NCI-H2196 treated with DMSO at 0.1 percent for 48 hours (cell line): ENCODE data around the gene NOL11.
A peak's percentile ranks its signal among the peaks of the same experiment; 100 is the strongest.
"Not testable (repeated sequence)": the region's sequence is repeated elsewhere in the genome, so short reads cannot be mapped to it uniquely, and the experiment has no call there.

Experiments
- DNase-seq: peaks from one replicate; lab custom pipeline; 2025; ENCODE audit not compliant: unreplicated experiment; lab: John Stamatoyannopoulos, UW

Gene NOL11

DNA sequence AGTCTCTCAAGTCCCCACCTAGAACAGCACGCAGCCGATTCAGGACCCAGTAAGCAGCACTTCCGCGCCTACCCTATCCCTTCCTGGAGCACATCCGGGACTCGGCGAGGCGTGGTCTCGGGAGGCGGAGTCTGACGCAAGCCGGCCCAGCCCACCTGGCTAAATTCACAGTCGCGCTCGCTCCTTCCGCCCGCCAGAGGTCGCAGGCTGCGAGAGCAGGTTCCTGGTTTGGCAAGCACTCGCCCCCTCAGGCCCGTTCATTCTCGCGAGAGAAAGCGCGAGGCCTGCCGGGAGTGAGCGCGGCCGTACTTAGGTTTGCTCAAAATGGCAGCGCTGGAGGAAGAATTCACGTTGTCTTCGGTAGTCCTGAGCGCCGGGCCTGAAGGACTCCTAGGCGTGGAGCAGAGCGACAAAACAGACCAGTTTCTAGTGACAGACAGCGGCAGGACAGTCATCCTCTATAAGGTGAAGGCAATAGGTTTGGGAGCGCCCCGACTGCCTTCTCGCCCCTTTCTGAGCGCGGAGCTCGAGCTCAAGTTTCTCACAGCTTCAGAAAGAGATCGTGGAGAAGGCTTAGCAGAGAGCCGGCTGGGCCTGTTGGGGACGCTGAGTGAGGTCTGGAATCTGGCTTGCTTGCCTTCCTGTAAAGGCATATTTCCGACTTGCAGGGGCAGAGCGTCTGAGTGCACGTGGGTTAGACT lies at the start of gene NOL11:
Gene NOL11, plus strand, starts transcription at position 313 of the 701 bp plus-strand sequence. Its CDS starts 12 bp downstream, at position 325.
- DNase-seq, result peak; percentile 96

DNA sequence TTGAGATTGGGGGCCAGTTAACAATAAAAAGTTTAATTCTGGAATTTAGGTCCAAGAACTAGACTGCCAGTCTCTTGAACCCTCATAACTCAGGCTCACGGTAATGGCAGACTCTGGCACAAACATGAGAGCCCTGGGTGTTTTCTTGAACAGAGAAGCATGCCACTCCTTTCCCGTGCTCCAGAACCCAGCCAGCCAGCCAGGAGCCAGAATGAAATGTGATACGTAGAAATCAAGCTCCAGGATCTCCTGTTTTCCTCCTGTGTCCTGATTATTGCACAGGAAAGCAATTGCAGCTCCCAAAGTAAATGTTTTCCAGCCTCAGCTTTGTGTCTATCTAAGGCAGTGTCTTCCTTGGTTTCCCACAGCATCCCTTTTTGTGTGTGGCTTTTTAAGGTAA lies 46.2 kb upstream of the NOL11 start:
- peak; percentile 40 for DNase-seq

GRCh38 chr17:67672592-67673335 lies 45.0 kb upstream of the NOL11 start:
- peak; percentile 62 for DNase-seq

GRCh38 chr17:67675481-67675880 lies 42.3 kb upstream of the NOL11 start:
- DNase-seq, result no peak

GRCh38 chr17:67676305-67676704 lies 41.4 kb upstream of the NOL11 start:
- no peak for DNase-seq

DNA sequence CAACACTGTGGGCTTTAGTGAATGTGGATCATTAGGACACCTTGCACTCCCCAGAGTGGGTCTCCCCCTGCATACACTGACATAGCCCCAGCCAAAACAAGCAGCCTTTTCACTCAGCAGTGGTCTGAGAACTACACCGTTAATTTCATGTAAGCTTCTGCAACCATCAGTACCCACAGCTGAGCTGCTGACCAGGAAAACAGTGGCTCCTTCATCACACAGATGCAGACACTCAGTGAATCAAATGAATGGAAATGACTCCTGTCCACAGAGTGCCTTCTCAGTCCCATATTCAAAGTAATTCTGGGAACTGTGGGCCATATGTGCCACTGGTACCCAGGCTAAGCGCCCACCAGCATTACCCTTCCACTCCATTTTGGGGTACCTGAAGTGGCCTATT lies 39.3 kb upstream of the NOL11 start:
- DNase-seq, result no peak

DNA sequence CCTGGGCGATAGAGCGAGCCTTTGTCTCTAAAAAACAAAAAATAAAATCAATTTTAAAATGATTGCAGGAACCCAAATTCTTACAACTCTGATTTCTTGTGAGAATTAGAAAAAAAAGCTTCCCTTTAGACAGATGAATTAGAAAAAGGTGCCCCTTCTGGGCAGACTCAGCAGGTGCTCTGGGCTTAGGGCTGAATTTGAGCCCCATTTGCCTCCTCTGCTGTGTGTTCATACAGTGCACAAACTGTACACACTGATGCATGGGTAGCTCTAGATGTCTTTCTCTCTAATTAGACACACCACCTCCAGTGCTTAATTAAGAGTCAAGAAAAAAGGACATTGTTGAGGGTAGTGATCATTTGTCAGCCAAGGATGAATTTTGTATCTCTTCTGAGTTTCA lies 38.5 kb upstream of the NOL11 start:
- DNase-seq, result no peak

- DNase-seq, result no peak
Observed at GRCh38 chr17:67679721-67680120, 38.0 kb upstream of the NOL11 start.

DNA sequence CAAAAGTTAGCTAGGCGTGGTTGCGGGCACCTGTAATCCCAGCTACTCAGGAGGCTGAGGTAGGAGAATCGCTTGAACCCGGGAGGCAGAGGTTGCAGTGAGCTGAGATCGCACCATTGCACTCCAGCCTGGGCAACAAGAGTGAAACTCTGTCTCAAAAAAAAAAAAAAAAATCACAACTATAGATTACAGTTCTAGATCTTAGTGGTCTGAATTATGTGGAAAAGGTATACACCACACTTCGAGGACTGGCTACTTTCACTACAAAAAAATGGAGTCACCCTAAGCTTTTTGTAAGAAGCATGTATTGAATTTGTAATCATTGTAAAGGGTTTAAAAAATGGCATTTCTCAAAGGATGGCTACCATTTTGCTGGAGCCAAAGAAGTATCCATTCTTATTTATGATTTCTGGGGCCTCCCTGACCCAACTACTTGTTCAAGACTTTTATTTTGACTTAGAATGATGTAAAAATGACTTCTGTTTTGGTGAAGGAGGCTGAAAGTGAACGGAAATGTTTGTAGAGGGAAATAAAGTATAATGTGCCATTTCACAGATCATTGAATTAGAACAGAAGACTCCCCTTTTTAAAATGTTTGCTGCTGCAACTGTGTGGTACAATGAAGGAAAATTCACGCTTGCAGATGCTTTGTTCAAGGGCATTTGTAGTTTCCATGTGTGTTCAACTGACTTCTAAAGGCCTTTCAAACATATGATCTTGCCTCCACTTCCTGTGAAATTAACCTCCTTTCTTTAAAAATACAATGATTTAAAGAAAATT lies 37.1 kb upstream of the NOL11 start:
- no peak for DNase-seq

GRCh38 chr17:67682196-67682595 lies 35.5 kb upstream of the NOL11 start:
- DNase-seq, result no peak

- no peak for DNase-seq
Observed at GRCh38 chr17:67685351-67685750, 32.4 kb upstream of the NOL11 start.

DNA sequence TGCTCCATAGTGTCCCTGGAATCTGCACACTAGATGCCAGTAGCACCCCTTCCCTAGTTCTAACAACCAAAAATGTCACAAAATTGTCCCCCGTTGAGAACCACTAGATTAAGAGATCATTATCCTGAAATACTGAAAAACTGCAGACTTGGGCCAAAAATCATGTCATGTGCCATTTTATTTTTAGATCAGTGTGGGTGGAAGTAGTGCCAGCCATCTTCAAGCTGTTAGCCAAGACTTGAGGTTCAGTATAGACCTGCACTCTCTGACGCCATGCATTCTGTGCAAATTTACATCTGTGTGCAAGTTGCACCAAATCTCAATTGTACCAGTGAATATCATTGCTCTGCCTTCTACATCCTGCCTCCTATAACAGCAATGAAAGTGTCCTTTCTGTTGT lies 31.5 kb upstream of the NOL11 start:
- no peak for DNase-seq

GRCh38 chr17:67687511-67687910 lies 30.2 kb upstream of the NOL11 start:
- no peak for DNase-seq

DNA sequence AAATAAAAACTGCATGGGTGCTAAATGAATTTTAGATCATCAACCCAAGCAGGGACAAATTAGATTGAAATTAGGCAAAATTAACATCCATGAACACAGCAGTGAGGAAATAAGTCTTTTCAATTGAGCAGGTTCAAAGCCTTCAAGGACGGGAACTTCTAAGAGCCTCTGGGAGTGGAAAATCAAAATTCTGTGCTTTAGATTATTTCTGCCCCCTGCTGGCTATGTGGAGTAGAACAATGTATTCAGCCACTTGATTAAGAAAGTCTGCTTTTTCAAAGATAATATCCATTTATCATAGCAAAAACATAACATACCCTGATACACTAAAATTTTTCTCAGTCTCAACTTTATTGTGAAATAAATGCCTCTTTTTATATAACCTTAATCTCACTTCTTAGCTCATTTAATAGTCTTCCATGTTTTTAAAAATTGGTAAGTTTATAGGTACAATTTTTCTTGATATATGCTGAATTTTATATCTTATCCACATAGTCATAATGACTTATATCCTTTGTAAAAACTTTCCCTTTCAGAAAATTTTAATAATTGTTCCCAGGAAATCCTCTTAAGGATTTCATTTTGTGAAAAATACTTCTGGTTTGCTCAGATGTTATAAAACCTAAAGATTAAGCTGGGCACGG lies 28.1 kb upstream of the NOL11 start:
- DNase-seq, result peak; percentile 48

GRCh38 chr17:67693811-67694210 lies 23.9 kb upstream of the NOL11 start:
- DNase-seq, result no peak

DNA sequence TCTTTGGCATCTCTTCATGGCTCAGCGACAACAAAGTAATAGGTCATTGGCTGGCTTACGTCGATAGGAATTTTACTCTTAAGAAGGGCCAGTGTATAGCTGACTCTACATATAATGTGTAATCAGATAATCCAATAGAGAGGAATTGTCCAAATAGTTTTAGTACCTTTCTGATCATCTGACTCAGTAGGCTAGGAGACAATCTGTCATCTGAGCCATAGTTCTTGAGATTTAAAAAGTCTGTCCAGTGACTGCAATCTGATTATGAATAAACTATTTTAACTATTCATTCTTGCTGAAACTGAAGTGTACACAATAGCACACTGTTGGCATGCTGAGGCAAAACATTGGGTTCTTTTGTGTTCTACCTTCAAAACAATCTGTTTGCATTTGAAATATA lies 21.4 kb upstream of the NOL11 start:
- no peak for DNase-seq

DNA sequence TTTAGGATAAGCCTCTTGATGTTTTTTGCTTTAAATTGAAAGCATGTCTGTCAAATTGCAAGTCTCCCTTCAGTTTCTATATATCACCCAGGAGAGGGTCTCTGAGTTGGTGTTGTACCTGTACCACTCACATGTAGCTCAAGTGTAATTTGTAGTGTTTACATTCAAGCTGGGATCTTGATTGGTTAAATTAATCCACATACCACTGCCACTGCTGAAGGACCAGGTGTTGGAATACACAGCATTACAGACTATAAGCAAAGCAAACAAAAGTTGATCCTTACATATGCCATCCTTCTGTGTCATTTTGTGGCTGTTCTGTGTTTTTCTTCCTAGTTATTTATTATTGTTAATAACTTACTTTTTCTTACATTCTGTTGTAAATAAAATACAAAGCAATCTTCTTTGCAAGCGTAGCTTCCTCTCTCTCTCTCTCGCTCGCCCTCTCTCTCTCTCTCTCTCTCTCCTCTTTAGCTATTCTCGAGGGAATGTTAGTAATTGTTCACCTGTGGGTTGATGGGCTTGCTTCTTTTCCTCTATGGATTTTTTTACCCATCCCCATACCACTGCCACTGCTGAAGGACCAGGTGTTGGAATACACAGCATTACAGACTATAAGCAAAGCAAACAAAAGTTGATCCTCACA lies 20.8 kb upstream of the NOL11 start:
- DNase-seq, result no peak

DNA sequence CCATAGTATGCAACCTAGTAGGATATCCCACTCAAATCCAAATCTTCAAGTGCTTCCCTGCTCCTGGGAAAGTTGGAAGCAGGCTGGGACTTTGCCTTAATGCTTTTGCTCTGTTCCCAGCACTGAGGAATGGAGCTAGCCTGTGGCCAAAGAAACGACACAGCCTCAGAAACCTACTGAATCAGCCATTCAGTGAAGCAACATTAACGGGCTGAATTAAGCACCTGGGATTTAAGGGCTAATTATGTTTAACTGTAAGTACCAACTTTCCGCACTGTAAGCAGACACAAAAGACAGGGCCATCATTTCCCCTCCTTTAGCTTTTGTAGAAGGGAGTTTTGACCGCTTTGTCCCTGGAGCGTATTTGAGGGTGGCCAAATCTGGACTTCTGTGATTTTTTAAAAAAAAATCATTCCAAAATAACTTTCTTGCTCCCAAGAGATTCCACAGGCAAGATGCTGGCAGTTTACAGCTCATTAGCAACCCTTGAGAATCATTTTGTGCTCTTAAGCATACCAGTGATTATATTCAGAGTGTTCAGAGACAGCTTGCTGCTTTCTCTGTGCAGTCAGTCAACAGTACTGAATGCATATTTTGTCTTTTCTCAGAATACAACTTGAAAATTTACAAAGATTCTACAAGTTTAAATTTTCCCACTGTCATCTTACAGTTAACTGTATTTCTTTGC lies 17.6 kb upstream of the NOL11 start:
- no peak for DNase-seq

GRCh38 chr17:67700725-67701119 lies 17.0 kb upstream of the NOL11 start:
- no peak for DNase-seq

- not testable (repeated sequence) for DNase-seq
Observed at GRCh38 chr17:67702861-67703260, 14.9 kb upstream of the NOL11 start.
